Measurements from ENCODE around the gene GNA15.
A peak's percentile ranks its signal among the peaks of the same experiment; 100 is the strongest.

GNA15 gene

GRCh38 chr19:3094601-3095440 lies 41.0 kb upstream of the GNA15 start:
- Histone ChIP-seq H3K27ac (ENCODE audit: low read depth, low read length) (no peak overlapping the region), H3K79me2 (ENCODE audit: control insufficient read depth, low read length) (peaks cover 23% of the 10 kb centered on the region), H3K9me3 (ENCODE audit: control insufficient read depth, insufficient read depth, low read length) (no peaks in the 10 kb centered on the region), H3F3A (ENCODE audit: control insufficient read depth, insufficient read depth) (no peaks in the 10 kb centered on the region), H3K9me2 (replicated peaks; ENCODE audit: control insufficient read depth, low read length) (no peaks in the 10 kb centered on the region), H3K4me3 (ENCODE audit: low read length) (peak overlapping the region; percentile 88), H4K20me1 (ENCODE audit: control insufficient read depth, insufficient read depth, low read depth, low read length) (no peaks in the 10 kb centered on the region), H3K27me3 (ENCODE audit: control insufficient read depth, low read length) (peaks cover 4% of the 10 kb centered on the region; the same call in 1 of the 2 replicates), H3K4me2 (ENCODE audit: low read length) (peak overlapping the region; percentile 93), H3K36me3 (ENCODE audit: control insufficient read depth, low read length) (no peaks in the 10 kb centered on the region), H3K4me1 (ENCODE audit: control insufficient read depth, low read length) (peaks cover 22% of the 10 kb centered on the region)
- no peak for TF ChIP-seq EZH2phosphoT487 (IDR thresholded peaks at IDR 0.05; ENCODE audit: borderline replicate concordance, low read length)
- TF ChIP-seq, protein P1, sequence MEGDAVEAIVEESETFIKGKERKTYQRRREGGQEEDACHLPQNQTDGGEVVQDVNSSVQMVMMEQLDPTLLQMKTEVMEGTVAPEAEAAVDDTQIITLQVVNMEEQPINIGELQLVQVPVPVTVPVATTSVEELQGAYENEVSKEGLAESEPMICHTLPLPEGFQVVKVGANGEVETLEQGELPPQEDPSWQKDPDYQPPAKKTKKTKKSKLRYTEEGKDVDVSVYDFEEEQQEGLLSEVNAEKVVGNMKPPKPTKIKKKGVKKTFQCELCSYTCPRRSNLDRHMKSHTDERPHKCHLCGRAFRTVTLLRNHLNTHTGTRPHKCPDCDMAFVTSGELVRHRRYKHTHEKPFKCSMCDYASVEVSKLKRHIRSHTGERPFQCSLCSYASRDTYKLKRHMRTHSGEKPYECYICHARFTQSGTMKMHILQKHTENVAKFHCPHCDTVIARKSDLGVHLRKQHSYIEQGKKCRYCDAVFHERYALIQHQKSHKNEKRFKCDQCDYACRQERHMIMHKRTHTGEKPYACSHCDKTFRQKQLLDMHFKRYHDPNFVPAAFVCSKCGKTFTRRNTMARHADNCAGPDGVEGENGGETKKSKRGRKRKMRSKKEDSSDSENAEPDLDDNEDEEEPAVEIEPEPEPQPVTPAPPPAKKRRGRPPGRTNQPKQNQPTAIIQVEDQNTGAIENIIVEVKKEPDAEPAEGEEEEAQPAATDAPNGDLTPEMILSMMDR (IDR thresholded peaks at IDR 0.05; ENCODE audit: low read depth, low read length, poor library complexity, severe bottlenecking), result no peak

DNA sequence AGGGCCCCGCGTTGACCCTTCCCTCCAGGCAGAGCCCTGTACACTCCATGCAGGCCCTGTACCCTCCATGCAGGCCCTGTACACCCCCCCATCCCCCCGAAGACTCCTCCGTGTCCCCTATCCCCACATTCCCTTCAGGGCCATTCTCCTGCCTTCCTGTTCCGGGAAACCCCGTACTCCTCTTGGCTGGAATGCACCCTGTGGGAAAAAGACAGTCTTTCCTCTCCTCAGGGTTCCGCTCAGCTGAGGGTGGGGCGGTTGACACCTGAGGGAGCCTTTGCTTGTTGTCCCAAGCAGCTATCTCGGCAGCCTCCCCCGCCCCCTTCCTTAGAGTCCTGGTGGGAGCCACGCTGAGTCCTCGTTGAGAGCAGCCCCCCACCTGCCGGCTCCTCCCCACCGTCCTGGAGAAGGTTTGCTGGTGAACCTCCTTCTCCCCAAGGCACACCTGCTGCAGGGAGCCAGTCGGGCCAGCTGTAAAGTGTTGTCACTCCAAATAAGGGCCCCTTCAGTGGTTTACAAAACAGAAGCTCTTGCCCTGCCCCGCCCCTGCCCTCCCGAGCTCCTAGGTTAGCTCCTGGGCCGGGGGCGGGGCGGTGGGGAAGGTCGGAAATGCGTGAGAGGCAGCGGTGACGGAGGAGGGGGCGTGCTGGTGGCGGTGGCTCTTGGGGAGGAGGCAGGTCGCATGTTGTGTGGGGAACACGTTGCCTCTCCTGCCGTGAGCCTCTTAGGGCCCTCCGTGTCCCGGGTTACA lies 40.2 kb upstream of the GNA15 start:
- no peaks in the 10 kb centered on the region for H3F3A ChIP-seq (ENCODE audit: control insufficient read depth, insufficient read depth)
- H3K9me3 ChIP-seq (ENCODE audit: control insufficient read depth, insufficient read depth, low read length), result no peaks in the 10 kb centered on the region
- no peak overlapping the region for H3K27ac ChIP-seq (ENCODE audit: low read depth, low read length)
- peak overlapping the region; percentile 93 for H3K4me2 ChIP-seq (ENCODE audit: low read length)
- H3K36me3 ChIP-seq (ENCODE audit: control insufficient read depth, low read length), result no peaks in the 10 kb centered on the region
- H3K79me2 ChIP-seq (ENCODE audit: control insufficient read depth, low read length), result peaks cover 27% of the 10 kb centered on the region
- H3K4me1 ChIP-seq (ENCODE audit: control insufficient read depth, low read length), result peaks cover 22% of the 10 kb centered on the region
- no peaks in the 10 kb centered on the region for H4K20me1 ChIP-seq (ENCODE audit: control insufficient read depth, insufficient read depth, low read depth, low read length)
- peaks cover 4% of the 10 kb centered on the region; the same call in 1 of the 2 replicates for H3K27me3 ChIP-seq (ENCODE audit: control insufficient read depth, low read length)
- H3K9me2 ChIP-seq (replicated peaks; ENCODE audit: control insufficient read depth, low read length), result no peaks in the 10 kb centered on the region
- TF ChIP-seq, protein P1 (IDR thresholded peaks at IDR 0.05; ENCODE audit: low read depth, low read length, poor library complexity, severe bottlenecking), result no peak
- no peak for TF ChIP-seq EZH2phosphoT487 (IDR thresholded peaks at IDR 0.05; ENCODE audit: borderline replicate concordance, low read length)
- peak overlapping the region; percentile 88 for H3K4me3 ChIP-seq (ENCODE audit: low read length)

DNA sequence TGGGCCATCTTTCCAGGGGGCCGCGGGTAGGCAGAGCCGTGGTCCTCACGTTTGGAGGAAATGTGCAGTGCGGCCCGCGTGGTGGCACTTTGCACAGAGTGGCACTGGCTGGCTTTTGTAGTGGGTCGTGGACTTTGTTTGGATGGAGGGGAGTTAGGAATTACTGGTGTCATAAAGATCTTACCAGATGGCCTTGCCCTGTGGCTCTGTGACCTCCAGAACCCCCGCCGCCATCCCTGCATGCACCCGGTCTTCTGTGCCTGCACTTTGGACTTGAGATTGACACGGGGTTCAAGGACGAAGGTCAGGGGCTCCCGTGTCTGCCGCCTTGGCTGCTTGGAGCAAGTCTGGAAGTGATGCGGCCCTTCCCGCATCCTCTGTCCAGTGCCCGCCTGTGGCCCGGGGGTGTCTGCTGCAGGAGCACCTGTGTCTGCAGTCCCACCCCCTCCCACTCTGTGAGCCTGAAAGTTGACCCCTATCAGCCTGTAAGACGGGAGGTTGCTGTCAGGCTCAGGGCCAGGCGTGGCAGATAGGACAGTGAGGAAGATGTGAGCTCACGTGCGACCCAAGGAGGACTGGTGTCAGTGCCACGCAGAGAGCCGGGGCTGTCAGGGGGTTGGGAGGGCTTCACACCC lies 39.4 kb upstream of the GNA15 start:
- Histone ChIP-seq H3K27me3 (ENCODE audit: control insufficient read depth, low read length) (peaks cover 4% of the 10 kb centered on the region; the same call in 1 of the 2 replicates), H3K79me2 (ENCODE audit: control insufficient read depth, low read length) (peaks cover 30% of the 10 kb centered on the region), H3K27ac (ENCODE audit: low read depth, low read length) (no peak overlapping the region), H3F3A (ENCODE audit: control insufficient read depth, insufficient read depth) (no peaks in the 10 kb centered on the region), H3K9me2 (replicated peaks; ENCODE audit: control insufficient read depth, low read length) (no peaks in the 10 kb centered on the region), H4K20me1 (ENCODE audit: control insufficient read depth, insufficient read depth, low read depth, low read length) (no peaks in the 10 kb centered on the region), H3K4me2 (ENCODE audit: low read length) (peak overlapping the region; percentile 93), H3K4me3 (ENCODE audit: low read length) (no peak overlapping the region), H3K9me3 (ENCODE audit: control insufficient read depth, insufficient read depth, low read length) (no peaks in the 10 kb centered on the region), H3K4me1 (ENCODE audit: control insufficient read depth, low read length) (peaks cover 22% of the 10 kb centered on the region), H3K36me3 (ENCODE audit: control insufficient read depth, low read length) (no peaks in the 10 kb centered on the region)
- TF ChIP-seq, protein P1 (IDR thresholded peaks at IDR 0.05; ENCODE audit: low read depth, low read length, poor library complexity, severe bottlenecking), result no peak
- no peak for TF ChIP-seq EZH2phosphoT487 (IDR thresholded peaks at IDR 0.05; ENCODE audit: borderline replicate concordance, low read length)
